SKM-1 treated with dmso at 0.1 percent for 144 hours (cell line): ENCODE measurements around the gene TNXB.
"Not testable (repeated sequence)": the region's sequence is repeated elsewhere in the genome, so short reads cannot be mapped to it uniquely, and the experiment has no call there.

Experiments used
- DNase-seq: peaks from one replicate; lab custom pipeline; 2025; ENCODE audit not compliant: unreplicated experiment; lab: John Stamatoyannopoulos, UW

Gene TNXB

DNA sequence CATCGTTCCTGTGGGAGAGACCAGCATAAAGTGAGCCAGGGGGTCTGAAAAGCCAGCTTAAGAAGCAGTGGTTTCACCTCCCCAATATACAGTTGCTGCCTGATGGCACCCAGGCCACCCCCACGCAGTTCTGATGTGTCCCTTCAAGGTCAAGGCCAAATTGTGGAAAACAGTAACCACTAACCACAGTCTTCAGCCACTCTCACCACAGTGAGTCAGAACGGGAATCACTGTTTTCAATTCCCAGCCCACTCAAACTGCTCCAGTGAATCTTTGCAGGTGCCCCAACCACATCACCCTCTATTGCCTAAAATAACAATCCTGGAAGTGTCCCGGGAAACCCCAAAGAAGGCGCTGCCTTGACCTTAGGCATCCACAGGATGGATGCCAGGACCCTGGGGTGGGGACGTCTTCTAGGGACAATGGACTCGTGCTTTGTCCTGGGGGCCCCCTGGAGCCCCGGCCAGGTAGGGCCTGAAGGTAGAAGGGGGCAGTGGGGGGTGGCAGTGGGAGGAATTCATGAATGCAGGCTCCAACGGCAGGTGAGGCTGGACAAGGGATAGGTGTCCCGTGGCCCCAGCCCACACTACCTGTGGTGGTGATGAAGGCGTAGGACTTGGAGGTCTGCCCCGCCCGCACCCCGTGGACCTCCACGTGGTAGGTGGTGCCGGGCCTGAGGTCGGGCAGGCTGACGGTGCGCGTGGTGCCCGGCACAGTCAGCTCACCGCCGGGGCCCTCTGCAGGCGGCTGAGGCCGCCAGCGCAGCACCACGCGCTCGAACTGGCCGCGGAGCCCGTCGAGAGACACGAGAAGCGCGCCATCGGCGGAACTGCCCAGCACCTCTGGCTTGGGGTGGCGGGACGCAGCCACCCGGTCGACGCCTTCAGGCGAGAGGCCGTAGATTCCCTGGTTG is 22.2 kb downstream of the TNXB start:
- DNase-seq: no peak

- DNase-seq: no peak
Observed at GRCh38 chr6:32085759-32086459, 23.2 kb downstream of the TNXB start.

DNA sequence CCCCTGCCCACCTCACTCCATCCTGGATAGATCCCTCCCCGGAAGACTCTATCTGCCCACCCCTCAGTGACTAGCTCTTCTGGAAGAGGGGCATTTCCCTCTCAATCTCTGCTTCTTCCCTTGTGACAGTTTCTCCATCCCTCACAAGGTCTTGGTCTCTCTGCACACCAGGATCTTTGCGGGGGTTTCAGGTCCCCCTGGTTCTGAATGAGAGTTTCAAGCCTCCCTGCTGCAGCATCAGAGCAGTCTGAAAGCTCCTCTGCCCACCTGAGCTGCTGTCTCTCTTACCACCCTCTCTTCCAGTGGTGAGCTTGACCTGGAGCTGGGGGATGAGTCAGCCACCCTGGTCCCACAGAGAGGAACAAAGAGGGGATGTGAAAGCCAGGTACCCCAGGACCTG is 24.4 kb downstream of the TNXB start:
- no peak for DNase-seq

- DNase-seq: no peak
Observed at GRCh38 chr6:32083812-32084768, 25.0 kb downstream of the TNXB start.

GRCh38 chr6:32082935-32083334 is 26.2 kb downstream of the TNXB start:
- no peak for DNase-seq

DNA sequence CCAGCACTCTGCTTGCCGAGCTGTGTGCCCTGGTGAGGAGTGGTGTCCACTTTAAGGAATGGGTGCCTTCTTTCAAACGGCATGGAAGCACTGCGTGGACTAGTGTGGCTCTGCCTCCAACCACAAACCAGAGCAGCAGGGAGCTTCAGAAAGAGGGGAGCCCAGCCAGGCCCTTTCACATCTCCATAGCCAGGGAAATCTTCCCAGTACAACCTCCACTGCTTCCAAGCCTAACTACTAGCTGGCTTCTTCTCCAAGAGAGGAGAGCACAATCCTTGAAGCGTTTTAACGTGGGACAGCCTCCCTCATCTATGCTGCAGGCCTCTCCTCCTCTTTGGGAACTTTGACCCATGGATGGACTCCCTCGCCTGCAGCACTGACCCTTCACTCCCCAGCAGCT is 26.7 kb downstream of the TNXB start:
- no peak for DNase-seq

DNA sequence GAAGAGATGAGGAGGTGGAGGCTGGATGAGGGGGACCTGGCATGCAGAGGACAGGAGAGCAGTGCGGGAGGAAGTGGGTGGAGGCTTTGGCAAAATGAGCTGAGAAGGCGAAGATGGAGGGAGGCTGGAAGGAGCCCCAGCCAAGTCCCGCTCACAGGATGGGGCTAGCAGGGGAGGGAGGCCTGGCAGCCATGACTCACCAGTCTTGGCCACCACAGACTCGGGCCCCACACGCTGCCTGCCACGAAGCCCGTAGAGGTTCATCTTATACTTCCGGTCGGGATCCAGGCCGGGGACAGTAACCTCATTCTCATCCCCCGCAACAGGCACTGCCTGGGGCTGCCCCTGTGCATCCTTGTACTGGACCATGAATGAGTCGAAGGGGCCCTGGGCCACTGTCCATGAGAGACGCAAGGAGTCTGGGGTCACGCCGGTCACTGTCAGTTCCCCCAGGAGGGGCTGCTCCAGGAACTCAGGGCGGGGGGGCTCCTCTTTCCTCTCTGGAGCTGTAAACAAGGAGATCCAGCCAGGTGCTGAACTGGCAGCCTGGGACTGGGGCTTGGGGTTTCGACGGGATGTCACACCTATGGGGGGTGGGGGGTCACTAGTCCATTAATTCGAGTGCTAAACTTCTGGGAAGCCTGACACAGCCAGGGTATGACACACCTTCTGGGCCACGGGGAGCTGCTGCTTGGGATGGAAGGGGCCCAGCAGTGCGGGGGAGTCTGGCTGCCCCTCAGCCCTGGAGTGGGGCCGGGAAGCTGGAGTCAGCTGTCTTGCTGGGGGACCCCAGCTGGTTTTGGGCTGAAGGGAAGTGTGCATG is 27.8 kb downstream of the TNXB start:
- no peak for DNase-seq

- DNase-seq: no peak
Observed at GRCh38 chr6:32079566-32080290, 29.4 kb downstream of the TNXB start.

DNA sequence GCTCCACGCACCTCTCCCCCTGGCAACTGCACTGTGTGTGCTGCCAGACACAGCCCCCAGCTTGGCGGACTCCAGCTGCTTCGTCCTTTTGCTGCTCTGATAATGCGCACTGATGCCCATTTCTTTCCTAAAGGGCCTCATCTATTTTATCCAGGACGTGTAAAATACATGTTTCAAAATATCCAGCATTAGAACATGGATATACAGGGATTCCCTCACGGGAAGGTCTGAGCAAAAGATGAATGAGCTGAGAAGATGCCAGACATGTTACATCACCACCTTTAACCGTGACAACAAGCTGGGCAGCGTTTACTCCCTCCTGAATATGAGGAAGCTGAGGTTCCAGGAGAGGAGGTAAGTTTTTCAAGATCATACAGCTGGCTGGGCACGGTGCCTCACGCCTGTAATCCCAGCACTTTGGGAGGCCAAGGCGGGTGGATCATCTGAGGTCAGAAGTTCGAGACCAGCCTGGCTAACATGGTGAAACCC is 32.8 kb downstream of the TNXB start:
- DNase-seq: peak; percentile 56

DNA sequence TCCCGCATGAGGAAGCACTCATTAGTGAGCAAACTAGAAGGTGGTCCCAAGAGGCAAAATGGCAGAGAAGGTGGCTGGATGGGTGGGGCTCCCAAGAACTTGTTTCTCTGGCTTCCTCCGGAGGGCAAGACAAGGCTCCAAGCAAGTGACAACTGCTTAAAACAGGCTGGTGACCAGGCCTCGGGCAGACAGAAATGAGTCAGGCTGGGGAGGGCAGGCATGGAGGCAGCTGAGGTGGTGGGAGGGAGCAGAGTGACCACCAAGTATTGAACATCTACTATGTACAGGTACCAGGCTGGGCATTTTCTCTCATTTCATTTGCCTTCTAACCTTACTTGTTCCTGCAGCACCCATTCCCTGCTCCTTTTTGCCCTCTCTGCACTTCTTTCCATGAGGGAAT is 33.4 kb downstream of the TNXB start:
- no peak for DNase-seq

- DNase-seq: no peak
Observed at GRCh38 chr6:32074996-32075532, 34.1 kb downstream of the TNXB start.

DNA sequence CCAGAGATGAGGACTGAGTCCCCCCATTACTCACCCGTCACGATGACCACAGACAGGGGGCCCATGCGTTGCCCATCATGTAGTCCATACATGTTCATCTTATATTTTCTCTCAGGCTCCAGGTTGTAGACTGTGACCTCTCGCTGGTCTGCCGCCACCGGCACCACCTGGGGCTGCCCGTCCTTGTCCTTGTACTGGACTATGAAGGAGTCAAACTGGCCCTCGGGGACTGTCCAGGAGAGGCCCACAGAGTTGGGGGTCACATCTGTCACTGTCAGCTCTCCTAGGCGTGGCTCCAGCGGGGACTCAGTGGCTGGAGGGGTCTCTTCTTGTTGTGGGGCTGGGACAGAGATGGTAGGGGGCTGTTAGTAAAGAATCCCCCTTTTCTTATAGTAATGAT is 35.5 kb downstream of the TNXB start:
- no peak for DNase-seq

- DNase-seq: no peak
Observed at GRCh38 chr6:32073101-32073500, 36.0 kb downstream of the TNXB start.

DNA sequence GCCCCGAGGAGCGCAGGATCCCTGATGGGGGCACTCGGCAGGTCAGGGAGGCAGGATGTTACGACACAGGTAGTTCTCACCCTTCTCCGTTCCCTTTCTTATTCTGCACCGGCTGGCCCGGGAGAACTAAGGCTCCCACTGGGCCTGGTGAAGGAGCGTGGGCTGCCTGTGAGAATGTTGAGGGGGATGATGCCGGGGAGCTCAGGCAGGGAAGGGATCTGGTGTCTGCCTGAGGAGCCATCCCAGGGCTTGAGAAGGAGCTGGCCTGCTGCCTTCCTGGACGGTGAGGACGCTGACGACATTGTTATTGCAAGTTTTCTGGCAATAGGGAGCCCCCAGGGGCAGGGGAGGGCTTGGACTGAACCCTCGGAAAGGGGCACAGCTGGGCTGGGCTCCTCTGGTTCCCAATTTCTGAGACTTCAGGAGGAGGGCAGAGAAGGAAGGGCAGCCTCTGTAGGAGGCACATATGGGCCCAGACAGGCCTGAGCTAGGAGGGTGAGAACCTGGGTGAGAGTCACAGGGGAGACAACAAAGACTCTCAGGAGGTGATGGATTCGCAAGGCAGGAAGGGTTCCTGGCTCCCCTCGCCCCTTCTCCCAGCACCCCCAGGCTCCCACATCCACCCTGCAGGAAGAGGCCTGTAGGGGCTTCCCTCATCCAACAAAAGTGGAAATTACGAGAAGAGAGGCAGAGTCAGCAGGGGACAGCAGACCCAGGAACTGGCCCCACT is 38.2 kb downstream of the TNXB start:
- DNase-seq: no peak

DNA sequence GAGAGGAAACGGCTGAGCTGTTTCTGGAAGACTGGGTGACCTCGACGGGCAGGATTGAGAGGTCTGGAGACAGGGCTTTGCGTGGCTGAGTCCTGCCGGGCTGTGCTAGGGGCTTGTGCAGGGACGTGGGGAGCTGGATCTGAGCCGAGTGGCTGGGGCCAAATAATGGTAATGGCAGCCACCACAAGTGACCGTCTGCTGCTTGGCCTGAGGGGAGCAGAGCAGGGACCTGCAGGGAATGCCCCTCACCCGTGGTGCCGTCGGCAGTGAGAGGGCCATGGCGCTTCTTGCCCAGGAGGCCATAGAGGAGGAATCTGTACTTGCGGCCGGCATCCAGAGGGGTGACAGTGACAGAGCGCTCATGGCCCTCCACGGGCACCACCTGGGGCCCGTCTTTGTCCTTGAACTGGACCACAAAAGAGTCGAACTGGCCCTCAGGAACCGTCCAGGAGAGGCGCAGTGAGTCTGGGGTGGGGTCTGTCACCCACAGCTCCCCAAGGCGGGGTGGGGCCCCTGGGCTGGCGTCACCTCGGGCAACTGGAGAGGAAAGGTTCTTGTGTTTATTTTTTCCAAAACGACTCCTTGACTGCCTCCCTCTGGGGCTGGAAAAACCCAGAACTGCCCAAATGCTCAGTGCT is 39.1 kb downstream of the TNXB start:
- DNase-seq: no peak

DNA sequence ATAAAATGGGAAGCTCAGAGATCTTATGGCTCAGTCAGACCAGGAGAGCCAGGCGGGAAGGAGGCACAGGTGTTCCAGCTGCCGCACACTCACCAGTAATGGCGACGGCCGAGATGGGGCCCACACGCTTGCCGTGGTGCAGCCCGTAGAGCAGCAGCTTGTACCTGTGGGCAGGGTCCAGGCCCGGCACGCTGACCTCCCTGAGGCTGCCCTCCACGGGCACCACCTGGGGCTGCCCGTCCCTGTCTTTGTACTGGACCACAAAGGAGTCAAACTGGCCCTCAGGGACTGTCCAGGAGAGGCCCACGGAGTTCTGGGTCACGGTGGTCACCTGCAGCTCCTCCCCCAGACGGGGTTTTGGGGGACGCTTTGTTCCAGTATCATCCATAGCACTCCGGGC is 39.7 kb downstream of the TNXB start:
- no peak for DNase-seq

GRCh38 chr6:32068867-32069266 is 40.3 kb downstream of the TNXB start:
- DNase-seq: no peak

GRCh38 chr6:32068315-32068714 is 40.8 kb downstream of the TNXB start:
- not testable (repeated sequence) for DNase-seq
